ENCODE results near the gene PADI2. TPM values are rescaled to one million over a fixed set of nuclear protein-coding genes. Genes with fewer than 3 reads are reported as not detected.

Gene PADI2
- total RNA-seq, 2 donors from 2014 or later: 0.27 to 2.3 TPM

GRCh38 chr1:17084787-17085186 lies 34.5 kb downstream of the PADI2 start:
- no peaks in the 10 kb centered on the region for H3K27me3 ChIP-seq (replicated peaks; ENCODE audit: insufficient read depth)
- ATAC-seq (ENCODE audit: insufficient number of reproducible peaks, low FRiP score, low read depth): no peak
- no peaks in the 10 kb centered on the region for H3K9me3 ChIP-seq
- no peak overlapping the region for H3K4me3 ChIP-seq
- no peak overlapping the region for H3K27ac ChIP-seq
- H3K4me1 ChIP-seq (ENCODE audit: control insufficient read depth in 1 of 2, low read depth in 2 of 2): no peaks in the 10 kb centered on the region
- H3K36me3 ChIP-seq: no peaks in the 10 kb centered on the region
- no peak for TF ChIP-seq CTCF (IDR thresholded peaks at IDR 0.05)
- DNase-seq (ENCODE audit: low spot score): no peak

- Histone ChIP-seq H3K4me1 (ENCODE audit: control insufficient read depth in 1 of 2, low read depth in 2 of 2) (no peaks in the 10 kb centered on the region), H3K4me3 (no peak overlapping the region), H3K27ac (no peak overlapping the region), H3K9me3 (no peaks in the 10 kb centered on the region), H3K27me3 (replicated peaks; ENCODE audit: insufficient read depth) (no peaks in the 10 kb centered on the region), H3K36me3 (no peaks in the 10 kb centered on the region)
- DNase-seq (ENCODE audit: low spot score) (no peak), ATAC-seq (ENCODE audit: insufficient number of reproducible peaks, low FRiP score, low read depth) (no peak)
- TF ChIP-seq CTCF (IDR thresholded peaks at IDR 0.05): no peak
Measured at GRCh38 chr1:17082761-17083160, 36.5 kb downstream of the PADI2 start.

- no peaks in the 10 kb centered on the region for H3K4me1 ChIP-seq (ENCODE audit: control insufficient read depth in 1 of 2, low read depth in 2 of 2)
- no peaks in the 10 kb centered on the region for H3K36me3 ChIP-seq
- ATAC-seq (ENCODE audit: insufficient number of reproducible peaks, low FRiP score, low read depth): no peak
- no peaks in the 10 kb centered on the region for H3K9me3 ChIP-seq
- TF ChIP-seq CTCF (IDR thresholded peaks at IDR 0.05): no peak
- DNase-seq (ENCODE audit: low spot score): no peak
- H3K27me3 ChIP-seq (replicated peaks; ENCODE audit: insufficient read depth): no peaks in the 10 kb centered on the region
- H3K4me3 ChIP-seq: no peak overlapping the region
- H3K27ac ChIP-seq: no peak overlapping the region
Measured at GRCh38 chr1:17081439-17081838, 37.8 kb downstream of the PADI2 start.

- ATAC-seq (ENCODE audit: insufficient number of reproducible peaks, low FRiP score, low read depth) (no peak), DNase-seq (ENCODE audit: low spot score) (no peak)
Measured at GRCh38 chr1:17080880-17081279, 38.4 kb downstream of the PADI2 start.

GRCh38 chr1:17080085-17080759 lies 39.0 kb downstream of the PADI2 start:
- H3K4me1 ChIP-seq (ENCODE audit: control insufficient read depth in 1 of 2, low read depth in 2 of 2): no peaks in the 10 kb centered on the region
- no peak for DNase-seq (ENCODE audit: low spot score)
- H3K4me3 ChIP-seq: no peak overlapping the region
- H3K36me3 ChIP-seq: no peaks in the 10 kb centered on the region
- H3K9me3 ChIP-seq: no peaks in the 10 kb centered on the region
- no peaks in the 10 kb centered on the region for H3K27me3 ChIP-seq (replicated peaks; ENCODE audit: insufficient read depth)
- no peak for TF ChIP-seq CTCF (IDR thresholded peaks at IDR 0.05)
- ATAC-seq (ENCODE audit: insufficient number of reproducible peaks, low FRiP score, low read depth): no peak
- H3K27ac ChIP-seq: no peak overlapping the region

More at GRCh38 chr1:17080880-17081279, 38.4 kb downstream of the PADI2 start:
- Histone ChIP-seq H3K4me1 (ENCODE audit: control insufficient read depth in 1 of 2, low read depth in 2 of 2) (no peaks in the 10 kb centered on the region), H3K4me3 (no peak overlapping the region), H3K9me3 (no peaks in the 10 kb centered on the region), H3K36me3 (no peaks in the 10 kb centered on the region), H3K27ac (no peak overlapping the region), H3K27me3 (replicated peaks; ENCODE audit: insufficient read depth) (no peaks in the 10 kb centered on the region)
- no peak for TF ChIP-seq CTCF (IDR thresholded peaks at IDR 0.05)
